Neural progenitor cell (in vitro differentiated cells): Measurements from ENCODE around the gene DCANP1. TPM values are rescaled to one million over a fixed set of nuclear protein-coding genes. Genes with fewer than 3 reads are reported as not detected.

Experiments
- DNase-seq: peaks from one replicate; pipeline ENCODE4 v3.0.0-alpha.2; 2016; ENCODE audit warnings: low spot score
- H2AFZ ChIP-seq: fragments of 200-600 bp; sonication (generic); replicated peaks from 2 replicates; pipeline ENCODE4 v1.6.1; 2016; ENCODE audit warnings: antibody characterized with exemption
- H3F3A ChIP-seq: fragments of 200-600 bp; sonication (generic); 2 replicates; pipeline ENCODE4 v1.6.1; 2016; ENCODE audit warnings: antibody characterized with exemption, low read depth
- H3K27ac ChIP-seq: fragments of 200-600 bp; sonication (generic); 2 replicates; pipeline ENCODE4 v1.5.1; 2016; ENCODE audit warnings: mild to moderate bottlenecking
- H3K27me3 ChIP-seq: fragments of 200-600 bp; sonication (generic); 2 replicates; pipeline ENCODE4 v1.6.1; 2016; ENCODE audit warnings: mild to moderate bottlenecking, moderate library complexity
- H3K36me3 ChIP-seq: fragments of 200-600 bp; sonication (generic); 2 replicates; pipeline ENCODE4 v1.5.1; 2016
- H3K4me1 ChIP-seq: fragments of 200-600 bp; sonication (generic); 2 replicates; pipeline ENCODE4 v1.6.1; 2016; ENCODE audit warnings: mixed run types
- H3K4me2 ChIP-seq: fragments of 200-600 bp; sonication (generic); 2 replicates; pipeline ENCODE4 v1.6.1; 2016
- H3K4me3 ChIP-seq: fragments of 200-600 bp; sonication (generic); 2 replicates; pipeline ENCODE4 v1.5.1; 2016
- H3K79me2 ChIP-seq: fragments of 200-600 bp; sonication (generic); 2 replicates; pipeline ENCODE4 v1.6.1; 2016; ENCODE audit warnings: low read depth
- H3K9ac ChIP-seq: fragments of 200-600 bp; sonication (generic); 2 replicates; pipeline ENCODE4 v1.6.1; 2016
- H3K9me3 ChIP-seq: fragments of 200-600 bp; sonication (generic); 2 replicates; pipeline ENCODE4 v1.5.1; 2016; ENCODE audit warnings: low read depth
- H4K20me1 ChIP-seq: fragments of 200-600 bp; sonication (generic); 2 replicates; pipeline ENCODE4 v1.6.1; 2016; ENCODE audit warnings: low read depth
- H3K27ac Mint-ChIP-seq: 3 replicates; pipeline ENCODE4 v1.8.0; 2021; ENCODE audit warnings: mixed read lengths
- H3K27me3 Mint-ChIP-seq: 2 replicates; pipeline ENCODE4 v1.8.0; 2022; ENCODE audit warnings: low read depth, mild to moderate bottlenecking, inconsistent platforms, moderate library complexity, mixed read lengths; ENCODE audit not compliant: insufficient read depth
- H3K36me3 Mint-ChIP-seq: 3 replicates; pipeline ENCODE4 v1.8.0; 2021; ENCODE audit warnings: mixed read lengths
- H3K4me1 Mint-ChIP-seq: 3 replicates; pipeline ENCODE4 v1.8.0; 2021; ENCODE audit warnings: mixed read lengths
- H3K4me3 Mint-ChIP-seq: 3 replicates; pipeline ENCODE4 v1.8.0; 2021; ENCODE audit warnings: mild to moderate bottlenecking, moderate library complexity, mixed read lengths
- H3K9me3 Mint-ChIP-seq: 3 replicates; pipeline ENCODE4 v1.8.0; 2020; ENCODE audit warnings: mixed read lengths
- EZH2 ChIP-seq: fragments of 200-600 bp; sonication (generic); IDR thresholded peaks from 2 replicates; pipeline ENCODE4 v1.6.1; 2017; ENCODE audit warnings: antibody characterized with exemption, mild to moderate bottlenecking, moderate library complexity
- EZH2phosphoT487 ChIP-seq: fragments of 200-600 bp; sonication (generic); IDR thresholded peaks from 2 replicates; pipeline ENCODE4 v1.6.1; 2017; ENCODE audit warnings: antibody characterized with exemption
- total RNA-seq: library from RNA; depleted of rRNA; stranded (reverse); fragments of >200 nt; gene quantifications from 2 replicates; pipeline ENCODE4 v1.2.3, GENCODE V29; 2015; ENCODE audit warnings: low replicate concordance
- TF ChIP-seq, protein P1 (sequence below): fragments of 200-600 bp; sonication (generic); IDR thresholded peaks from 2 replicates; pipeline ENCODE4 v1.5.1; 2017; ENCODE audit warnings: antibody characterized with exemption, mild to moderate bottlenecking

Gene DCANP1
- total RNA-seq, 1 donor from 2014 or later, result not detected

DNA sequence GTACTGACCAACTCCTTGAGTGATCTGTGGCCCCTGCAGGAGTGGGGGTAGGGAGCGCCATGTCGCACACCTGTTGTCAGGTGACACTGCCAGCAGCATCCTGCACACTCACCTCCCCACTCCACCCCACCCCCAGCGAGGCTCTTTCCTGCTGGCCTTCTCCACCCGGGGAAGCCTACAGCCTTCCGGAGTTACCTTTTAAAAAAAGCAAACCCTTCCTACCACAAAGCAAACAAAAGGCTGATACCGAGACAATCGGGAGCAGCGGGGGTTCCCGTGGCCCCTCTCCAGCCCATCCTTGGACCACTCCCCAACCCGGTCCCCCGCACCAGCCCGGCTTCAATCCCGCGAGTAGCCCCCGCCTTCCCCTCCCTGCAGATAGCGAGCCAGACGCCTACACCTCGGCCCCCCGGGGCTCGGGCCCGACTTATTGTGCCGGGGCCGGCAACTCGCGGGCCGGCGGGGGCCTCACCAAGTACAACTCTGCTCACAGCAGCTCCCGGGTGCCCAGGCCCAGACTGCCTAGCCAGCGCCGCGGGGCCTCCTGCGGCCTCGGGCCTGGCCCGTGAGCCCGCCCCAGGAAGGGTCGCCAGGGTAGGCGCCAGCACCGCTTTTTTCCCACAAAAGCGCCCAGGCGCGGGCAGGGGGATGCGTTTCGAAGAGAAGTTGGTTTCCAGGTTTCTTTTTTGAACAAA lies 48.8 kb downstream of the DCANP1 start:
- peaks cover 49% of the 10 kb centered on the region for H4K20me1 ChIP-seq
- H3K4me3 ChIP-seq, result peak overlapping the region; percentile 82
- H3K36me3 ChIP-seq, result no peaks in the 10 kb centered on the region
- peaks cover 30% of the 10 kb centered on the region for H3F3A ChIP-seq
- H3K27ac ChIP-seq, result no peak overlapping the region
- Mint-ChIP-seq H3K27ac (no peak overlapping the region), H3K36me3 (peaks cover 9% of the 10 kb centered on the region), H3K4me3 (peak overlapping the region; percentile 90), H3K9me3 (no peaks in the 10 kb centered on the region), H3K27me3 (peaks cover 3% of the 10 kb centered on the region), H3K4me1 (peaks cover 41% of the 10 kb centered on the region)
- peaks cover 57% of the 10 kb centered on the region for H3K27me3 ChIP-seq
- H3K4me1 ChIP-seq, result peaks cover 20% of the 10 kb centered on the region
- peak overlapping the region; percentile 64 for H2AFZ ChIP-seq
- peak overlapping the region; percentile 89 for H3K4me2 ChIP-seq
- no peaks in the 10 kb centered on the region for H3K9me3 ChIP-seq
- peak; percentile 80 for DNase-seq
- no peak for TF ChIP-seq EZH2phosphoT487
- TF ChIP-seq, protein P1, sequence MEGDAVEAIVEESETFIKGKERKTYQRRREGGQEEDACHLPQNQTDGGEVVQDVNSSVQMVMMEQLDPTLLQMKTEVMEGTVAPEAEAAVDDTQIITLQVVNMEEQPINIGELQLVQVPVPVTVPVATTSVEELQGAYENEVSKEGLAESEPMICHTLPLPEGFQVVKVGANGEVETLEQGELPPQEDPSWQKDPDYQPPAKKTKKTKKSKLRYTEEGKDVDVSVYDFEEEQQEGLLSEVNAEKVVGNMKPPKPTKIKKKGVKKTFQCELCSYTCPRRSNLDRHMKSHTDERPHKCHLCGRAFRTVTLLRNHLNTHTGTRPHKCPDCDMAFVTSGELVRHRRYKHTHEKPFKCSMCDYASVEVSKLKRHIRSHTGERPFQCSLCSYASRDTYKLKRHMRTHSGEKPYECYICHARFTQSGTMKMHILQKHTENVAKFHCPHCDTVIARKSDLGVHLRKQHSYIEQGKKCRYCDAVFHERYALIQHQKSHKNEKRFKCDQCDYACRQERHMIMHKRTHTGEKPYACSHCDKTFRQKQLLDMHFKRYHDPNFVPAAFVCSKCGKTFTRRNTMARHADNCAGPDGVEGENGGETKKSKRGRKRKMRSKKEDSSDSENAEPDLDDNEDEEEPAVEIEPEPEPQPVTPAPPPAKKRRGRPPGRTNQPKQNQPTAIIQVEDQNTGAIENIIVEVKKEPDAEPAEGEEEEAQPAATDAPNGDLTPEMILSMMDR, result no peak
- TF ChIP-seq EZH2, result no peak
- peaks cover 53% of the 10 kb centered on the region for H3K79me2 ChIP-seq
- peak overlapping the region; percentile 71 for H3K9ac ChIP-seq

DNA sequence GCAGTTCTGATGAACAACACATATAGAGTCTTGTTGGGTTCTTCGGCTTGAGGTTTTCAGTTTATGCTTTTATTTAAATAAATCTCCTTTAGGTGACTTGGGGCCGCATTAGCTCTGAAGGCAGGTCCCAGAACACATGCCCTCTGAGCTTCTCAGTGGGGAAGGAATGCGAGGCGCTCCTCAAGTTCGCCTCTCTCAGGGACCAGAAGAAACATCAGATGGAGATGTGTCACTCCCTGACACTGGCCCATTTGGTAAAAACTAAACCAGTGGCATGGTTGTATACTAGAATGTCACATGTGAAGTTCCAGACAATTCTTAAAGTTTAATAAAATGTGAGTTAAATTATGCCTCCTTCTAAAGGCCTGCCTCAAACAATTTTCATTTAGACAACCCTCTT lies 50.1 kb downstream of the DCANP1 start:
- no peak overlapping the region for H3K4me3 ChIP-seq
- H3K27ac ChIP-seq, result no peak overlapping the region
- peaks cover 30% of the 10 kb centered on the region for H3F3A ChIP-seq
- peaks cover 17% of the 10 kb centered on the region for H3K36me3 Mint-ChIP-seq
- TF ChIP-seq EZH2, result no peak
- no peak for TF ChIP-seq EZH2phosphoT487
- TF ChIP-seq, protein P1, result no peak
- no peaks in the 10 kb centered on the region for H3K36me3 ChIP-seq
- H3K79me2 ChIP-seq, result peaks cover 65% of the 10 kb centered on the region
- no peaks in the 10 kb centered on the region for H3K9me3 ChIP-seq
- peaks cover 51% of the 10 kb centered on the region for H3K4me1 Mint-ChIP-seq
- no peak overlapping the region for H2AFZ ChIP-seq
- peaks cover 3% of the 10 kb centered on the region for H3K27me3 Mint-ChIP-seq
- H4K20me1 ChIP-seq, result peaks cover 61% of the 10 kb centered on the region
- H3K9me3 Mint-ChIP-seq, result no peaks in the 10 kb centered on the region
- peaks cover 45% of the 10 kb centered on the region for H3K27me3 ChIP-seq
- no peak for DNase-seq
- no peak overlapping the region for H3K27ac Mint-ChIP-seq
- H3K4me2 ChIP-seq, result peak overlapping the region; percentile 89
- peaks cover 20% of the 10 kb centered on the region for H3K4me1 ChIP-seq
- peak overlapping the region; percentile 90 for H3K4me3 Mint-ChIP-seq
- no peak overlapping the region for H3K9ac ChIP-seq

- no peak overlapping the region for H3K27ac Mint-ChIP-seq
- Histone ChIP-seq H3K27ac (no peak overlapping the region), H3K79me2 (peaks cover 71% of the 10 kb centered on the region)
Observed at GRCh38 chr5:135396459-135397055, 50.6 kb downstream of the DCANP1 start.

More at GRCh38 chr5:135396459-135397055, 50.6 kb downstream of the DCANP1 start:
- DNase-seq, result no peak
- no peak overlapping the region for H3K4me3 ChIP-seq
- no peak overlapping the region for H3K4me2 ChIP-seq
- peaks cover 40% of the 10 kb centered on the region for H3K27me3 ChIP-seq
- peaks cover 17% of the 10 kb centered on the region for H3K36me3 Mint-ChIP-seq
- H3K4me3 Mint-ChIP-seq, result no peak overlapping the region
- no peaks in the 10 kb centered on the region for H3K9me3 ChIP-seq
- peaks cover 20% of the 10 kb centered on the region for H3K4me1 ChIP-seq
- H3F3A ChIP-seq, result peaks cover 30% of the 10 kb centered on the region
- H3K9me3 Mint-ChIP-seq, result no peaks in the 10 kb centered on the region
- no peak overlapping the region for H2AFZ ChIP-seq
- H3K36me3 ChIP-seq, result no peaks in the 10 kb centered on the region
- no peak overlapping the region for H3K9ac ChIP-seq
- TF ChIP-seq EZH2 (no peak), EZH2phosphoT487 (no peak)
- TF ChIP-seq, protein P1, result no peak
- peaks cover 3% of the 10 kb centered on the region for H3K27me3 Mint-ChIP-seq
- H3K4me1 Mint-ChIP-seq, result peaks cover 56% of the 10 kb centered on the region
- H4K20me1 ChIP-seq, result peaks cover 66% of the 10 kb centered on the region
